ENCODE measurements around the gene AOPEP. TPM values are rescaled to one million over a fixed set of nuclear protein-coding genes. Genes with fewer than 3 reads are reported as not detected.

The AOPEP gene
- total and polyA plus RNA-seq, 4 donors = 29.0 to 121 (median 60.0) TPM

GRCh38 chr9:94985649-94986048, 259.1 kb downstream of the AOPEP start:
- 57 to 84% methylated on average over 3 of the region's 3 CpGs for WGBS, 2 donors
- DNase-seq (no peak), ATAC-seq (ENCODE audit: insufficient read depth, low FRiP score) (peak; percentile 34)

GRCh38 chr9:94987731-94988130, 261.2 kb downstream of the AOPEP start:
- H3K27ac ChIP-seq (ENCODE audit: low read depth in 1 of 2, low read length in 1 of 2) = no peak overlapping the region
- peaks cover 0 to 4% (median 2%) of the 10 kb centered on the region in 4 donors for H3K36me3 ChIP-seq (ENCODE audit: control insufficient read depth in 4 of 4, insufficient read depth in 4 of 4, low read length in 4 of 4)
- no peak for TF ChIP-seq CTCF (IDR thresholded peaks at IDR 0.05; ENCODE audit: control extremely low read depth, extremely low read depth)
- DNase-seq (no peak), ATAC-seq (ENCODE audit: insufficient read depth, low FRiP score) (no peak)
- 85 to 89% methylated on average over 1 of the region's 1 CpG for WGBS, 2 donors
- no peak overlapping the region for H3K9ac ChIP-seq (ENCODE audit: insufficient read depth in 1 of 2, low read length in 2 of 2)
- peaks cover 0 to 16% (median 1%) of the 10 kb centered on the region in 5 donors for H3K4me1 ChIP-seq (ENCODE audit: control insufficient read depth in 5 of 5, insufficient read depth in 5 of 5, low read length in 5 of 5)
- no peak overlapping the region for H3K4me3 ChIP-seq
- H3K27me3 ChIP-seq (ENCODE audit: control insufficient read depth in 3 of 3, insufficient read depth in 3 of 3, low read length in 2 of 3) = no peaks in the 10 kb centered on the region
- H3K9me3 ChIP-seq (ENCODE audit: control insufficient read depth in 4 of 4, insufficient read depth in 3 of 4, low read length in 3 of 4) = no peaks in the 10 kb centered on the region

More at GRCh38 chr9:94985649-94986048, 259.1 kb downstream of the AOPEP start:
- peaks cover 0 to 4% (median 1%) of the 10 kb centered on the region in 4 donors for H3K36me3 ChIP-seq (ENCODE audit: control insufficient read depth in 4 of 4, insufficient read depth in 4 of 4, low read length in 4 of 4)
- no peak for TF ChIP-seq CTCF (IDR thresholded peaks at IDR 0.05; ENCODE audit: control extremely low read depth, extremely low read depth)
- no peak overlapping the region for H3K4me3 ChIP-seq
- no peaks in the 10 kb centered on the region for H3K27me3 ChIP-seq (ENCODE audit: control insufficient read depth in 3 of 3, insufficient read depth in 3 of 3, low read length in 2 of 3)
- no peak overlapping the region for H3K9ac ChIP-seq (ENCODE audit: insufficient read depth in 1 of 2, low read length in 2 of 2)
- H3K27ac ChIP-seq (ENCODE audit: low read depth in 1 of 2, low read length in 1 of 2) = no peak overlapping the region
- peaks cover 0 to 1% (median 0%) of the 10 kb centered on the region in 5 donors for H3K4me1 ChIP-seq (ENCODE audit: control insufficient read depth in 5 of 5, insufficient read depth in 5 of 5, low read length in 5 of 5)
- no peaks in the 10 kb centered on the region for H3K9me3 ChIP-seq (ENCODE audit: control insufficient read depth in 4 of 4, insufficient read depth in 3 of 4, low read length in 3 of 4)

- H3K4me1 ChIP-seq (ENCODE audit: control insufficient read depth in 5 of 5, insufficient read depth in 5 of 5, low read length in 5 of 5) = peaks cover 0 to 46% (median 0%) of the 10 kb centered on the region in 5 donors
- no peak overlapping the region for H3K27ac ChIP-seq (ENCODE audit: low read depth in 1 of 2, low read length in 1 of 2)
- ATAC-seq (ENCODE audit: insufficient read depth, low FRiP score) (no peak), DNase-seq (no peak)
- H3K9me3 ChIP-seq (ENCODE audit: control insufficient read depth in 4 of 4, insufficient read depth in 3 of 4, low read length in 3 of 4) = no peaks in the 10 kb centered on the region
- H3K4me3 ChIP-seq = no peak overlapping the region
- WGBS, 2 donors = 92 to 94% methylated on average over 8 of the region's 8 CpGs
- no peak for TF ChIP-seq CTCF (IDR thresholded peaks at IDR 0.05; ENCODE audit: control extremely low read depth, extremely low read depth)
- H3K36me3 ChIP-seq (ENCODE audit: control insufficient read depth in 4 of 4, insufficient read depth in 4 of 4, low read length in 4 of 4) = peaks cover 0 to 4% (median under 1%) of the 10 kb centered on the region in 4 donors
- H3K27me3 ChIP-seq (ENCODE audit: control insufficient read depth in 3 of 3, insufficient read depth in 3 of 3, low read length in 2 of 3) = no peaks in the 10 kb centered on the region
- H3K9ac ChIP-seq (ENCODE audit: insufficient read depth in 1 of 2, low read length in 2 of 2) = no peak overlapping the region
These were observed 264.5 kb downstream of the AOPEP start for GRCh38 chr9:94990897-94991561.
